GM10248 (cell line): ENCODE data around the gene PDE4A.

Experiments used
- CTCF ChIA-PET: fragments of 300-600 bp; sonication (Branson Sonifier 250); formaldehyde crosslinking; extraction: SDS; loops from one replicate; lab custom pipeline; 2021; ENCODE audit warnings: antibody characterized with exemption; lab: Yijun Ruan, JAX
- POLR2A ChIA-PET: fragments of 350-650 bp; sonication (Branson Sonifier 250); formaldehyde crosslinking; extraction: SDS; loops from one replicate; lab custom pipeline; 2020; ENCODE audit warnings: antibody characterized with exemption; lab: Yijun Ruan, JAX
- DNase-seq: peaks from one replicate; pipeline ENCODE4 v3.0.0; 2012; ENCODE audit errors: extremely low spot score
- TF ChIP-seq, protein P1 (sequence below): IDR thresholded peaks from 2 replicates; pipeline ENCODE4 v1.5.1; 2012; ENCODE audit warnings: mild to moderate bottlenecking, low read depth; ENCODE audit errors: extremely low read depth, missing control alignments, control extremely low read depth

Gene PDE4A

DNA sequence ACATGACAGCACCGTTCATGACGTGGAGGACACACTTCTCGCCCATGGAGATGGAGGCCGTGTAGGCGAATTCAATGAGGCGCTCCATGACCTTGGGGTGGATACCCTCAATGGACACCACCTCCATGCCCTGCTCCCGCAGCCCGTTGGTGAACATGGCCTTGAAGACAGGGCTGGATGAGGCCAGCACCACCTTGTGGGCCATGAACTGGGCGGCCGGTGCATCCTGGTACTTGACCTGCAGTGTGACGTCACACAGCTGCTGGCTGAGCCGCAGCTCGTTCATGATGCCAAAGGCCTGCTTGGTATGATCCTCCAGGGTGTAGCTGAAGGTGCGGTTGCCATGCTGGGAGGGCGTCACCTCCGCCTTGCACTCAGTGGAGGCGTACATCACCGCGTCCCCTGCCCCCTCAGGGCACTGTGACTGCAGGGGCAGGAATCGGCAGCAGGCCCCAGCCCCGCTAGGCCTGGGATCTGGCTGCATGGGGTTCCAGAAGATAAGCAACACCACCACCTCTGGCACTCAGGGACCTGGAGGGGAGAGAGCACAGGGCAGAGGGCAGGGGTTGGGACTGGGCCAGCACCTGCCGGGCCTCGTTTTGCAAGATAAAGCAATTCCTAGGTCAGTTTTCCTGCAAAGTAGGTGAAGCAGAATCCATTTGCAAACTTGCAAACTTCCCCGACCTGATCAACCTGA lies 79.4 kb downstream of the PDE4A start:
- no peak for DNase-seq
- TF ChIP-seq, protein P1, sequence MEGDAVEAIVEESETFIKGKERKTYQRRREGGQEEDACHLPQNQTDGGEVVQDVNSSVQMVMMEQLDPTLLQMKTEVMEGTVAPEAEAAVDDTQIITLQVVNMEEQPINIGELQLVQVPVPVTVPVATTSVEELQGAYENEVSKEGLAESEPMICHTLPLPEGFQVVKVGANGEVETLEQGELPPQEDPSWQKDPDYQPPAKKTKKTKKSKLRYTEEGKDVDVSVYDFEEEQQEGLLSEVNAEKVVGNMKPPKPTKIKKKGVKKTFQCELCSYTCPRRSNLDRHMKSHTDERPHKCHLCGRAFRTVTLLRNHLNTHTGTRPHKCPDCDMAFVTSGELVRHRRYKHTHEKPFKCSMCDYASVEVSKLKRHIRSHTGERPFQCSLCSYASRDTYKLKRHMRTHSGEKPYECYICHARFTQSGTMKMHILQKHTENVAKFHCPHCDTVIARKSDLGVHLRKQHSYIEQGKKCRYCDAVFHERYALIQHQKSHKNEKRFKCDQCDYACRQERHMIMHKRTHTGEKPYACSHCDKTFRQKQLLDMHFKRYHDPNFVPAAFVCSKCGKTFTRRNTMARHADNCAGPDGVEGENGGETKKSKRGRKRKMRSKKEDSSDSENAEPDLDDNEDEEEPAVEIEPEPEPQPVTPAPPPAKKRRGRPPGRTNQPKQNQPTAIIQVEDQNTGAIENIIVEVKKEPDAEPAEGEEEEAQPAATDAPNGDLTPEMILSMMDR, result no peak
- ChIA-PET POLR2A (interaction anchor here (0.7 kb wide), 1 partner anchor 18 kb away, joined by 5 read pairs; the partner anchor contains the start of gene S1PR5), CTCF (interaction anchor here (1.0 to 1.3 kb wide), 4 partner anchors 10 to 96 kb away, joined by 3 to 4 read pairs (median 3); no protein-coding TSS in a partner anchor)

DNA sequence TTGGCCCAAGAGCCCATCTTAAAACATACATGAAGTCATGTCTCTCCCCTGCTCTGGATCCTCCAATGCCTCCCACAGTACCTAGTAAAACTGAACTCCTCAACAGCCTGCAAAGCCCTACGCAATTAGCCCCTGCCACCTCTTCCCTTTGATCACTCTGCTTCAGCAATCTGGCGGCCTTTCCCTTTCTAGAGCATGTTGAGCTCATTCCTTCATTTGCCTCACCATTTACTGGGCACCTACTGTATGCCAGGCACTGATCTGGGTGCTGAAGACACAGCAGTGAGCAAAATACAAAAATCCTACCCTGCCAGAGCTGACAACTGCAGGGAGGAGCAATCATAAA lies 79.9 kb downstream of the PDE4A start:
- no peak for DNase-seq
- CTCF ChIA-PET, result interaction anchor here (1.0 to 1.8 kb wide), 5 partner anchors 9 to 96 kb away, joined by 3 to 5 read pairs (median 3); no protein-coding TSS in a partner anchor
- POLR2A ChIA-PET, result interaction anchor here (0.7 kb wide), 1 partner anchor 17 kb away, joined by 5 read pairs; the partner anchor contains the start of gene S1PR5
- TF ChIP-seq, protein P1, result no peak

DNA sequence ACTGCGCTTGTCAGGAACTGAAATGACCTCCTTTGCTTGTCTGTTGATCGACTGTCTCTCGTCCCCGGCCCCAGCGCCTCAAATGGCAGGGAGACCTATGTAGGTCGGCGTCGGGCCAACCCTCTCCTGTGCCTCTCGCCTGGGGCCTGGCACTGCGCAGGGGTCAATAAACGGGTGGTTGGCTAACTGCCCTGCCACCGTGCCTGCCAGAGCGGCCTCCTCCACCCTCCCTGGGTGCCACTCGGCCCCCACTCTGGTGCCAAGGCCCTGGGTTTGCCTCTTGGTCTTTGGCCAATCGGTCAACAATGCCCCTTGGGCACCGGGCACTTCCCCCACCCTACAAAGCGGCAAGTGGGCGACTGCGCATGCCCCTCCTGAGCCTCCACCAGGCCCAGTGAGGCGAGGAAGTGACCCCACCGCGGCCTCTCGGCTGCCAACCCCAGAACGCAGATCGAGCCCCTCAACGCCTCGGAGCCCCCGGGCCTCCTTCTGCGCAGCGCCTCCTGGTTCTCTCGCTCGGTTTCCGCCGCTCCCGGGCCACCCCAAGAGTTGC lies 81.7 kb downstream of the PDE4A start:
- TF ChIP-seq, protein P1, result no peak
- DNase-seq, result peak; percentile 73
- ChIA-PET CTCF (interaction anchor here (1.2 to 1.8 kb wide), 2 partner anchors 11 to 90 kb away, joined by 4 to 5 read pairs; no protein-coding TSS in a partner anchor), POLR2A (no interaction called here)

DNA sequence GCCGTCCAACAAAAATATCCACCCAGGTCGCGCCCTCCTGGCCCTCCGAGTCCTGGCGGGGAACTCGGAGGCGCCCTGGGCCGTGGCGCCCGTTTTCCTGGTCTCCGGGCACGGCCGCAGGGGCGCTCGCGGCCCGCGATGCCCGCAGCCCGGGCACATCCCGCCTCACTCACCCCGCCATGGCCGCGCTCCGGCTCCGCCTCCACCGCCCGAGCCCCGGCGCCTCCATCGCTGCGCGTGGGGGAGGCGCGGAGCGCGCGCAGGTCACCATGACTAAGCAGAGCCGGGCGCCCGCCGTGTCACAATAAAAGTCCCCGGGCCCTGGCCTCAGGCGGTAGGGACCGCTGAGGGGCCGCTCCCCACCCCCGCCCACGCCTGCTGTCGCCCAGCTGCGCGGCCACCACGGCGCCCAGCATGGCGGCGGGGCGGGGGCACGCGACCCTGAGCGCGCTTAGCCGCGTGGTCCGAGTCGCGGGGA lies 82.2 kb downstream of the PDE4A start:
- POLR2A ChIA-PET, result no interaction called here
- TF ChIP-seq, protein P1, result no peak

DNA sequence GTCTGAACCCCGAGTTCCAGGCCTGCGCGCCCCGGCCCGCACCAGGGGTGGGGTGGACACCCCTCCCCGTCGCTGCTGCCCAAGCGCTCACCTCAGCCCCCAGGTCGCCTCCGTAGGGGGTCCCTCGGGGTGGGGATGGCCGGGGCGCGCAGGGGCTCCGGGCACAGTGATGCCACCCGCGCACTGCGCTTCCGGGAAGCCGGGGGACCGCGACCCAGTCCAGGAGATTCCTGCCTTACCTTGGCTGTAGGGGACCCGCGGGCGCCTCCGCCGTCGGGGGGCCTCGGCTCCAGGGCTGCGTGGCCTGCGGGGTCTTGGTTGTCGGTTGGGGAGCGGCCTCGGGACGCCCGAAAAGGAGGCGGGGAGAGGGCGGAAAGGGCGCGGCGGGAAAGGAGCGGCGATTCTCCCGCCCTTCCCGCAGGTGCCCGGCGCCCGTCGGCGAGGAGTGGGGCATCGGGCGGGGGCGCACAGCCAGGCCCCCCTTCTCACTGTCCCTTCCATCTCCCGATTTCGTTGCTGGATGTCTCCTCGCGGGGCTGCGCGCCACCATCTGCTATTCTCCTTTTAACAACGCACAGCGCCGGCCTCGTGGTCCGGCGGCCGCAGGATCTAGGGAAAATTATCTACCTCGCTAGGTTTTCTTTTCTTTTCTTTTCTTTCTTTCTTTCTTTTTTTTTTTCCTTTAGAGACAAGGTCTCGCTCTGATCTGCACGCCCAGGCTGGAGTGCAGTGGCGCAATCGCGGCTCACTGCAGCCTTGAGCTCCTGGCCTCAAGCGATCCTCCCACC lies 82.9 kb downstream of the PDE4A start, which contains the start of gene KEAP1:
TSS of gene KEAP1 (minus strand) at position 355 of the 788 bp plus-strand sequence. CDS start 3,323 bp downstream, outside the sequence.
- no peak for DNase-seq
- TF ChIP-seq, protein P1, result no peak
- CTCF ChIA-PET, result interaction anchor here (1.3 kb wide), 1 partner anchor 9 kb away, joined by 4 read pairs; no protein-coding TSS in a partner anchor
- POLR2A ChIA-PET, result no interaction called here

More for the DNA sequence above, 82.2 kb downstream of the PDE4A start:
- peak; percentile 96 for DNase-seq
- CTCF ChIA-PET, result no interaction called here
